ENCODE results near the gene B4GALT1.

DNA sequence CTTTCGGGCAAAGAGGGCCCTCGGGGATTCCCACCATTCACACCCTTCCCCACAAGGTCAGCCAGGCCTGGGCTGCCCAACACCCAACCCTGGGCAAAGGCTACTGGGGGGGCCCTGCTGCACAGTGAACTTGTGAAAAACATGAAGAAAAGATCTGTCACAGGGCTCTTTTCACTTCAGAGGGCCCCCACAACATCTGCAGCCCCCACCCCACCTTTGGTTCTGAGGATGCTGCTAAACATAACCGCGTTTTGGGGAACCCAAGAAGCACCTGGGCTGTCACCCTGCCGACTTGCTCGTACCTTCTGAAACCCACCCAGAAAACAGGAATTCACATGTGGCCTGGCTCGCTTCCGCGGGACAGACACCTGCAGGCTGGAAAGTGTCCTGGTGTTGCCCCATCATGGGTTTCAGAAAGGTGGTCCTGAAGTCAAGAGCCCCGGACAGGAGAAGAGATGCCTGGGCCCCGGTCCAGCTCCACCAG, 29.3 kb downstream of the B4GALT1 start:
- TF ChIP-seq, protein P1, sequence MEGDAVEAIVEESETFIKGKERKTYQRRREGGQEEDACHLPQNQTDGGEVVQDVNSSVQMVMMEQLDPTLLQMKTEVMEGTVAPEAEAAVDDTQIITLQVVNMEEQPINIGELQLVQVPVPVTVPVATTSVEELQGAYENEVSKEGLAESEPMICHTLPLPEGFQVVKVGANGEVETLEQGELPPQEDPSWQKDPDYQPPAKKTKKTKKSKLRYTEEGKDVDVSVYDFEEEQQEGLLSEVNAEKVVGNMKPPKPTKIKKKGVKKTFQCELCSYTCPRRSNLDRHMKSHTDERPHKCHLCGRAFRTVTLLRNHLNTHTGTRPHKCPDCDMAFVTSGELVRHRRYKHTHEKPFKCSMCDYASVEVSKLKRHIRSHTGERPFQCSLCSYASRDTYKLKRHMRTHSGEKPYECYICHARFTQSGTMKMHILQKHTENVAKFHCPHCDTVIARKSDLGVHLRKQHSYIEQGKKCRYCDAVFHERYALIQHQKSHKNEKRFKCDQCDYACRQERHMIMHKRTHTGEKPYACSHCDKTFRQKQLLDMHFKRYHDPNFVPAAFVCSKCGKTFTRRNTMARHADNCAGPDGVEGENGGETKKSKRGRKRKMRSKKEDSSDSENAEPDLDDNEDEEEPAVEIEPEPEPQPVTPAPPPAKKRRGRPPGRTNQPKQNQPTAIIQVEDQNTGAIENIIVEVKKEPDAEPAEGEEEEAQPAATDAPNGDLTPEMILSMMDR (IDR thresholded peaks at IDR 0.05) = no peak
- TF ChIP-seq POLR2A (IDR thresholded peaks at IDR 0.05) = no peak
- TF ChIP-seq EP300 (IDR thresholded peaks at IDR 0.05) = no peak
